Neural crest cell (in vitro differentiated cells): ENCODE measurements around the gene NXPE3. TPM values are rescaled to one million over a fixed set of nuclear protein-coding genes. Genes with fewer than 3 reads are reported as not detected.

Experiments
- DNase-seq: peaks from one replicate; pipeline ENCODE4 v3.0.0; 2021; ENCODE audit warnings: low read depth, mixed read lengths, low spot score
- H3K27ac Mint-ChIP-seq: one replicate; pipeline ENCODE4 v1.8.0; 2021; ENCODE audit warnings: mild to moderate bottlenecking, mixed read lengths; ENCODE audit not compliant: unreplicated experiment
- H3K27me3 Mint-ChIP-seq: 2 replicates; pipeline ENCODE4 v1.8.0; 2021; ENCODE audit warnings: low read depth, mild to moderate bottlenecking, mixed read lengths
- H3K36me3 Mint-ChIP-seq: 2 replicates; pipeline ENCODE4 v1.8.0; 2021; ENCODE audit warnings: low read depth, mild to moderate bottlenecking, mixed read lengths
- H3K4me1 Mint-ChIP-seq: 2 replicates; pipeline ENCODE4 v1.8.0; 2021; ENCODE audit warnings: mixed read lengths
- H3K4me3 Mint-ChIP-seq: one replicate; pipeline ENCODE4 v1.8.0; 2021; ENCODE audit warnings: mild to moderate bottlenecking, mixed read lengths
- H3K9me3 Mint-ChIP-seq: 2 replicates; pipeline ENCODE4 v1.8.0; 2021; ENCODE audit warnings: mixed read lengths
- total RNA-seq: library from RNA; stranded (reverse); gene quantifications from 2 replicates; pipeline ENCODE4 v1.2.1, GENCODE V29; 2021
- TF ChIP-seq, protein P1 (sequence below): fragments of 200-600 bp; sonication (generic); conservative IDR thresholded peaks from 2 replicates; pipeline ENCODE4 v1.5.0; 2021; ENCODE audit warnings: antibody characterized with exemption, mild to moderate bottlenecking

NXPE3 gene
- total RNA-seq, 1 donor from 2014 or later = 23.0 TPM

DNA sequence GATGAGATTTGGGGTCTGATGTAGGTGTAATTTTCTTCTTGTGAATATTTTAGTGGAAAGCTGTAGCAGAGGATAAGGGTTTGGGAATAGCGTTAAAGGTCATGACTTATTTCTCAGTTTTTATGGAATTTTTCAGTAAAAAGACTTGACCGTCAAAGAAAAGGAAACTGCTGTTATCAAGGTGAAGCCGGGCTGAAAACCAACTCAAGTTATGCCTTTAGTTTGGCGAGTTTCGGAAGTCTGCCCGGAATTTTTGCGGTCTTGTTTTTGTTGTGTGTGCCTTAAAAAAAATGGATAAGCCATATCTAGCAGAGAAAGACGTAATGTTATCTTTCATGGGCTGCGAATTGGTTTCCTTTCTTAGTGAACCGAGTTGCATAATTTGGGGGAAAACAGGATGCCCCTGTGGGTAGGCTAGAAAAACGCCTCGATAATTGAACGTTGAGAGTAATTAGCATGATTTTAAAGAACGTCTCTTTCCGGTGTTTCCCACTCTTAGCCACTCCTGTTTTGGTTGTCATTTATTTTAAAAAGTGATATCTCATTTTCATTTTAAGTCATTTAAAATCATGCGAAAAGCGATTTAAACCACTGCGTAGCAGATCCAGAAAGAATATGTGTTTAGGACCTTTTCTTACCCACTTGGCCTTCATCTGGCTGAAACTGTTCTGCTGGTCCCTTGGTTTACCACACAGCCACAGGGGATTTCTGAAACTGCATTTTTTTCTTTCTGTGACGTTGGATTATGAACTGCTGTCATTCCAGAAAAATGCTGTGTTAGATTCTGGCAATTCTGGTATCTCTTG is 71.4 kb downstream of the NXPE3 start:
- H3K4me3 Mint-ChIP-seq = peak overlapping the region; percentile 97
- H3K4me1 Mint-ChIP-seq = peaks cover 17% of the 10 kb centered on the region
- H3K9me3 Mint-ChIP-seq = no peaks in the 10 kb centered on the region
- TF ChIP-seq, protein P1, sequence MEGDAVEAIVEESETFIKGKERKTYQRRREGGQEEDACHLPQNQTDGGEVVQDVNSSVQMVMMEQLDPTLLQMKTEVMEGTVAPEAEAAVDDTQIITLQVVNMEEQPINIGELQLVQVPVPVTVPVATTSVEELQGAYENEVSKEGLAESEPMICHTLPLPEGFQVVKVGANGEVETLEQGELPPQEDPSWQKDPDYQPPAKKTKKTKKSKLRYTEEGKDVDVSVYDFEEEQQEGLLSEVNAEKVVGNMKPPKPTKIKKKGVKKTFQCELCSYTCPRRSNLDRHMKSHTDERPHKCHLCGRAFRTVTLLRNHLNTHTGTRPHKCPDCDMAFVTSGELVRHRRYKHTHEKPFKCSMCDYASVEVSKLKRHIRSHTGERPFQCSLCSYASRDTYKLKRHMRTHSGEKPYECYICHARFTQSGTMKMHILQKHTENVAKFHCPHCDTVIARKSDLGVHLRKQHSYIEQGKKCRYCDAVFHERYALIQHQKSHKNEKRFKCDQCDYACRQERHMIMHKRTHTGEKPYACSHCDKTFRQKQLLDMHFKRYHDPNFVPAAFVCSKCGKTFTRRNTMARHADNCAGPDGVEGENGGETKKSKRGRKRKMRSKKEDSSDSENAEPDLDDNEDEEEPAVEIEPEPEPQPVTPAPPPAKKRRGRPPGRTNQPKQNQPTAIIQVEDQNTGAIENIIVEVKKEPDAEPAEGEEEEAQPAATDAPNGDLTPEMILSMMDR = no peak
- H3K36me3 Mint-ChIP-seq = peaks cover 11% of the 10 kb centered on the region
- DNase-seq = no peak
- peak overlapping the region; percentile 79 for H3K27ac Mint-ChIP-seq
- peaks cover 4% of the 10 kb centered on the region for H3K27me3 Mint-ChIP-seq

DNA sequence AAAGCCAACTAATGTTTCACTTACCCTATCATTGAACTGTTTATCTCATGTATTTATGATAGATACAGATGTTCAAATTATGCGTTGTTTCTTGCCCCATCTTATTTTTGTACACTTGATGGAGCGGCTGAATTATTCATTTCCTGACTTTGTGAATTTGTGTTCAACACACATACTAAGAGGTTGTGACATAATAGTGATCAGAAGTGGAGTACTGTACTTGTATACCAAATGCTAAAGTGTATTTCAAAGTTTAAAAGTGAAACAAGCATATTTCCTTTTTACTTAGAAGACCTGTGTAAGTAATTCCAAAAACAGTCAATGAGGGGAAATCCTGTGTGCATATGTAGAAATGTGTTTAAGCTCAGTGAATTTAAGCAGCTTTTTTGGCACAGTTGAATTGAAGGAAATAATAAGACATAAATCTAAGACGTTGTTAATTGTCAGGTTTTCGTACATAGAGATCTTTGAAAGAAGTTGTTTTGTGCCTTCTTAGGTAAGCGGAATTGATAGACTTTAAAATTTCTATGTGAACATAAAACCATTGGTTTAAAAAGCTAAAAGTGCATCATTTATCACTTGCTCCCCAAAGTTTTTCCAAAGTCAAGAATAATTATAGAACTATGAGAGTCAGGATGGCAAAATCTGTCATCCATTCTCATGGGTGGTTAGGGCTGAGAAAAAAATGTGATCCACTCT is 72.2 kb downstream of the NXPE3 start:
- no peaks in the 10 kb centered on the region for H3K9me3 Mint-ChIP-seq
- H3K4me3 Mint-ChIP-seq = peak overlapping the region; percentile 97
- H3K36me3 Mint-ChIP-seq = peaks cover 11% of the 10 kb centered on the region
- TF ChIP-seq, protein P1 = no peak
- H3K27me3 Mint-ChIP-seq = peaks cover 4% of the 10 kb centered on the region
- no peak for DNase-seq
- no peak overlapping the region for H3K27ac Mint-ChIP-seq
- H3K4me1 Mint-ChIP-seq = peaks cover 17% of the 10 kb centered on the region

DNA sequence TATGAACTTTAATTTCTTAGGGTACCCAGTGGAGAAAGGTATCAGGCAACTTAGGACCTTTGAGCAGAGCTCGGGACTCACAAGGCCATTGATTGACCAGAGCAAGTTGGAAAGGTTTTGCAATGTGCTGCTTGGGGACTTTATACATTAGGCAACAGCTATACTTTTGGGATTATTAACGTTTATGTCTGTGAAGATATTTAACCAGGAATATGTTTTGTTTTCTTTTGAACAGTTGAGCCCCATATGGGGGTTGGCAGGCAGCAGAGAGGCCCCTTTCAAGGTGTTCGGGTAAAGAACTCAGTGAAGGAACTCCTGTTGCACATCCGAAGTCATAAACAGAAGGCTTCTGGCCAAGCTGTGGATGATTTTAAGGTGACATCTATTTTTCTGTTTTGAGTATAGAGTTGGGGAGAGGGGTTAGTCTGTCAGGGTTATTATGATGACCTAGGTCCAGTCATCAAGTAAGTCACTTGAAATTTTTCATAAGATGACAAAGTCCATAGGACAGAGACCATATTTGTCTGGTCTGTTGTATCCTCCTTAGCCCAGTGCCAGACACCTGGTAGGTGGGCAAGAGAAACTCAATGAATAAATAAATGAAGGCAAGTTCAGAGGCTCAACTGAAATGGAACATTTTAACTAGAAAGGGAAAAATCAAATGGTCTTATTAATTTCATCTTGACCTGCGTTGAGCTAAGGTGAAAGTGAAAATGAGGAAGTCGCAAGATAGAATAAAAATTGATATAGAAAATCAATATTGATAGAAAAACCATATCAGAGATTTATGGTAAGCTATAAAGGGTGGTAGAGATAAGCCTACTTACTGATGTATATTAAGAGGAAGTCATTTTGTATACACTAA is 73.1 kb downstream of the NXPE3 start:
- peaks cover 11% of the 10 kb centered on the region for H3K36me3 Mint-ChIP-seq
- TF ChIP-seq, protein P1 = no peak
- H3K27me3 Mint-ChIP-seq = peaks cover 4% of the 10 kb centered on the region
- H3K4me1 Mint-ChIP-seq = peaks cover 17% of the 10 kb centered on the region
- no peak overlapping the region for H3K27ac Mint-ChIP-seq
- no peak for DNase-seq
- peak overlapping the region; percentile 15 for H3K4me3 Mint-ChIP-seq
- H3K9me3 Mint-ChIP-seq = no peaks in the 10 kb centered on the region

DNA sequence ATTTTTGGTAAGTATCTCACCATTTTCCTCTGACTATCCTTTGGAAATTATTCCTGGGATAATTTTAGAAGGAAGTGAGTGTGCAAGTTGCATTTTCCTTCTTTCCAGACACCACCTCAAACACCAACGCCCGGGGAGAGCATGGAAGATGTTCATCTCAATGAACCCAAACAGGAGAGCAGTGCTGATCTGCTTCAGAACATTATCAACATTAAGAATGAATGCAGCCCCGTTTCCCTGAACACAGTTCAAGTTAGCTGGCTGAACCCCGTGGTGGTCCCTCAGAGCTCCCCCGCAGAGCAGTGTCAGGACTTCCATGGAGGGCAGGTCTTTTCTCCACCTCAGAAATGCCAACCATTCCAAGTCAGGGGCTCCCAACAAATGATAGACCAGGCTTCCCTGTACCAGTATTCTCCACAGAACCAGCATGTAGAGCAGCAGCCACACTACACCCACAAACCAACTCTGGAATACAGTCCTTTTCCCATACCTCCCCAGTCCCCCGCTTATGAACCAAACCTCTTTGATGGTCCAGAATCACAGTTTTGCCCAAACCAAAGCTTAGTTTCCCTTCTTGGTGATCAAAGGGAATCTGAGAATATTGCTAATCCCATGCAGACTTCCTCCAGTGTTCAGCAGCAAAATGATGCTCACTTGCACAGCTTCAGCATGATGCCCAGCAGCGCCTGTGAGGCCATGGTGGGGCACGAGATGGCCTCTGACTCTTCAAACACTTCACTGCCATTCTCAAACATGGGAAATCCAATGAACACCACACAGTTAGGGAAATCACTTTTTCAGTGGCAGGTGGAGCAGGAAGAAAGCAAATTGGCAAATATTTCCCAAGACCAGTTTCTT is 74.2 kb downstream of the NXPE3 start:
- H3K4me1 Mint-ChIP-seq = peaks cover 17% of the 10 kb centered on the region
- no peak overlapping the region for H3K4me3 Mint-ChIP-seq
- peaks cover 11% of the 10 kb centered on the region for H3K36me3 Mint-ChIP-seq
- DNase-seq = no peak
- H3K27ac Mint-ChIP-seq = no peak overlapping the region
- H3K27me3 Mint-ChIP-seq = peaks cover 4% of the 10 kb centered on the region
- H3K9me3 Mint-ChIP-seq = no peaks in the 10 kb centered on the region
- TF ChIP-seq, protein P1 = no peak

DNA sequence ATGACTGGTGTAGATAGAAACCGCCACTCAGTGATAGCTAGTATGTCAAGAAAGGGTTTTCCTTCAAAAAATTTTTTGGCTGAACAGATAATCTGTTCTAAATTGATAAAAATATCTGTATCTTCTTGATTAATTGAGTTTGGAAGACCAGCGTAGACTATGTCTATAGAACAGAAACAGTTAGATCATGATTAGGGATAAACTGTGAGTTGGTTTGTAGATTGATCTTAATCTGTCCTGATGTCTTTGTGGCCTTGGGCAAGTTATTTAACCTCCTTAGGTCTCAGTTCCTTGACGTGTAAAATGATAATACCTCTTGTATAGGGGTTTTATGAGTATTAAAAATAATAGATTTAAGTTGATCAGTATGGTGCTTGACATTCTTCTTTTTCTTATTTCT is 75.0 kb downstream of the NXPE3 start:
- H3K4me3 Mint-ChIP-seq = no peak overlapping the region
- H3K27ac Mint-ChIP-seq = no peak overlapping the region
- peaks cover 11% of the 10 kb centered on the region for H3K36me3 Mint-ChIP-seq

More for the DNA sequence above, 75.0 kb downstream of the NXPE3 start:
- Mint-ChIP-seq H3K27me3 (peaks cover 4% of the 10 kb centered on the region), H3K9me3 (no peaks in the 10 kb centered on the region), H3K4me1 (peaks cover 17% of the 10 kb centered on the region)
- DNase-seq = no peak
- TF ChIP-seq, protein P1 = no peak
